ENCODE measurements around the gene KBTBD8.

The KBTBD8 gene

GRCh38 chr3:66997560-66998112, 471 bp upstream of the KBTBD8 start:
- no peak for FAIRE-seq

DNA sequence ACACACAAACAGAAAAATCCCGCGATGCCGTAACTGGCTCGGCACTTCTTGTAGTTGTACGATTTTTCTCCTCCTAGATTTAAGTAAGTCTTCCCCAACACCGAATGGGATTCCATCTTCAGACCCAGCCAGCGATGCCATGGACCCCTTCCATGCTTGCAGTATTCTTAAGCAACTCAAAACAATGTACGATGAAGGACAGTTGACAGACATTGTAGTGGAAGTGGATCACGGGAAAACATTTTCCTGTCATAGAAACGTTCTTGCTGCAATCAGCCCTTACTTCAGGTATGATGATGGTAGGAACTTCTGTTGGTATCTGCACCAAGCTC, 763 bp downstream of the KBTBD8 start:
- FAIRE-seq = no peak

- FAIRE-seq = no peak
Observed at GRCh38 chr3:67000009-67000408, 1.9 kb downstream of the KBTBD8 start.

DNA sequence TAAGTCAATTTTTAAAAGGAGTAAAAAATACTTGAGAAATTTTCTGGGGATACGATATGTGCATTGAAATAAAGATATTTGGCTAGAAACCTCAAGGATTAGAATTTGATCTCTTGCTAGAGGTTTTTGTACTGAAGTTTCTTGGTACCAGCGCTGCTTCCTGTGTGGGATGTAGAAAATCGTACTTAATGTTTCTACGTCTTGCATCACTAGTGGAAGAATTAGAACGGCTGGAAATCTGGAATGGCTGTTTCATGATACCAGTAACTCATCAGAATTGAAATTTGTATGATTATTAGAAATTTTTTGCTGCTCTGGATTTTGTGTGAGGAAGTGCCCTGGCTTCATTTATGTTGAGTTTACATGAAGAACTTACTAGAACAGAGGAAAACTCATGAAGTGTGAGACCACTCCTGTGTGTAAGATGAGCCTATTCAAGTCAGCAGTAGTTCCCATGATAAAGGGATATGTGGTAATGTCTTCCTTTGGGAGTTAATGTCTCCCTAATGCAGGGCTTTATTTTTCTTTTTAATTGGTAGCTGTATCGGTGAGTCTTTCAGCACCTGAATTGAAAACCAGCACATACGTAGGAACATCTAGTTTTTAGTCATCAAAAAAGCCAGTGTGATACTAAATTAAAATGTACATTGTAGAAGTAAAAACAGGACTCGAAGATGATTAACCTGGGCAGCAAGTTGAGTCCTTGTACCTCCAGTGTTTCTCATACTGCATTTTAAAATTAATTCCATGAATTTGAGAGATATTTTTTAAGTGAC, 3.2 kb downstream of the KBTBD8 start:
- no peak for FAIRE-seq

- FAIRE-seq = no peak
Observed at GRCh38 chr3:67005974-67006373, 7.9 kb downstream of the KBTBD8 start.

GRCh38 chr3:67006460-67006859, 8.4 kb downstream of the KBTBD8 start:
- FAIRE-seq = no peak

DNA sequence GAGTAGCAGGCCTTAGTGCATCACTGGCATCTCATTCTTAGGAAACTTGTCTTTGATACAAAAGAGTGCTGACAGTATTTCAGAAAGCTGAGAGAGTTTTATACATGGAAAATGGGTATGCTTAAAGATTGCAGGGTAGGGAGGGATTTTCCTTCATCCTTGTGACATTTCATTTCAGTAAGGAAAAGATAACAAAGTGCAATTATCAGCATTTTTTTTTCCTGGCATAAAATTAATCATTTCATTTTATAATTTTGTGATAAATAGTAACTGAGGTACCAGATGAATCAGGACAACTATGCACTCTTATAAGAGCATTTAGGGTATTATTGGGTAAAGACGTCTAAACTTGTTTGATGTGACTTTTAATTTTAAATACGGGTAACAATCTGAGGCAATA, 10.3 kb downstream of the KBTBD8 start:
- FAIRE-seq = no peak

GRCh38 chr3:67009716-67010115, 11.6 kb downstream of the KBTBD8 start:
- FAIRE-seq = no peak

GRCh38 chr3:67011414-67012131, 13.5 kb downstream of the KBTBD8 start:
- no peak for FAIRE-seq

GRCh38 chr3:67012564-67012963, 14.5 kb downstream of the KBTBD8 start:
- no peak for FAIRE-seq

- no peak for FAIRE-seq
Observed at GRCh38 chr3:67015702-67016484, 17.8 kb downstream of the KBTBD8 start.

- no peak for FAIRE-seq
Observed at GRCh38 chr3:67016522-67017080, 18.5 kb downstream of the KBTBD8 start.

DNA sequence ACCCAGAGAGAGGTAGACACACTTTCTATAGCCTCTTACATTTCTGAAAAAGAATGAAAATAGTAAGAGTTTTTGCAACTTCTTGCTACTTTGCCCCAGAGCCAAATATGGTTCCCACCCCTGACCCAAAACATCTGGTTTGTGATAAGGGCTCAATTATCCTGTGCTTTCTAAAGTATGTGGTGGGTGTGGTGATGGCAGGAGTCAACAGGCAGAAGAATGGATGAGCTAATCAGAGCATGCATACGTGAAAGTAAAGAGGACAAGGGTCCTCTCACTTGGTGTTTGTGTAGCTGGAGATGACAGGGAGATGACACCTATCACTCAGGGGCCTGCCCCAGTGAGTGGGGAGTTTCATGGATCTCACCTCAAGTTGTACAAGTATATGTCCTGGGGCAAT, 19.1 kb downstream of the KBTBD8 start:
- FAIRE-seq = no peak

DNA sequence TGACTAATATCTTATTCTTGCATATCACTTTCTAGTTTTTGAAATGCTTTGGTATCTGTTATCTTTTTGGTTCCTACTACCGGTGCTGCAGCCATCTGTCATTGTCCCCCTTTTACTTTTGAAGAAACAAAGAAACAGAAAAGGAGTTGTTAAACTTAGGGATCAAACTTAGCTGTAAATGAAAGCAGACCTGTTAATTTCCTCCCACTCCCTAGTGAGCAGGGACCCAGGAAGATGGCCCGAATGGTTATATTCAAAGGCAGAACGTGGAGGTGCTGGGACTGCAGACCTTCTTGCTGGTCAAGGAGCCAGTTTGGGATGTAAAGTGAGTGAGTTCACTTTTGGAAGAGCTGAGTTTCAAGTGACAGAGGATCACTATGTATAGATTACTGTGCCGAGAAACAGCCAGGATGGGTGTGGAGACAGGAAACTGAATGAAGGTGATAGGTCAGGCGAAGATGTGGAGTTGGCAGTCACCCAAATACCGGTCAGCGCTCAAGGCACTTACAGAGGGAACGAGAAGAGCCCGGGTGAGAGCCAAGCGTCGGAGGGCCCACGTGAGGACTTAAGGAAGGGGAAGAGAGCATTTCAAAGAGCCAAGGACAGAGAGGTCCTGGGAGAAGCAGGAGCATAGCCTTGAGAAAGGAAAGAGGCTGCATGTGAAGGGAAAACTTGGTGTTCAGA, 20.1 kb downstream of the KBTBD8 start:
- FAIRE-seq = no peak

- no peak for FAIRE-seq
Observed at GRCh38 chr3:67018789-67019526, 20.9 kb downstream of the KBTBD8 start.

GRCh38 chr3:67028001-67028784, 30.1 kb downstream of the KBTBD8 start:
- FAIRE-seq = no peak

DNA sequence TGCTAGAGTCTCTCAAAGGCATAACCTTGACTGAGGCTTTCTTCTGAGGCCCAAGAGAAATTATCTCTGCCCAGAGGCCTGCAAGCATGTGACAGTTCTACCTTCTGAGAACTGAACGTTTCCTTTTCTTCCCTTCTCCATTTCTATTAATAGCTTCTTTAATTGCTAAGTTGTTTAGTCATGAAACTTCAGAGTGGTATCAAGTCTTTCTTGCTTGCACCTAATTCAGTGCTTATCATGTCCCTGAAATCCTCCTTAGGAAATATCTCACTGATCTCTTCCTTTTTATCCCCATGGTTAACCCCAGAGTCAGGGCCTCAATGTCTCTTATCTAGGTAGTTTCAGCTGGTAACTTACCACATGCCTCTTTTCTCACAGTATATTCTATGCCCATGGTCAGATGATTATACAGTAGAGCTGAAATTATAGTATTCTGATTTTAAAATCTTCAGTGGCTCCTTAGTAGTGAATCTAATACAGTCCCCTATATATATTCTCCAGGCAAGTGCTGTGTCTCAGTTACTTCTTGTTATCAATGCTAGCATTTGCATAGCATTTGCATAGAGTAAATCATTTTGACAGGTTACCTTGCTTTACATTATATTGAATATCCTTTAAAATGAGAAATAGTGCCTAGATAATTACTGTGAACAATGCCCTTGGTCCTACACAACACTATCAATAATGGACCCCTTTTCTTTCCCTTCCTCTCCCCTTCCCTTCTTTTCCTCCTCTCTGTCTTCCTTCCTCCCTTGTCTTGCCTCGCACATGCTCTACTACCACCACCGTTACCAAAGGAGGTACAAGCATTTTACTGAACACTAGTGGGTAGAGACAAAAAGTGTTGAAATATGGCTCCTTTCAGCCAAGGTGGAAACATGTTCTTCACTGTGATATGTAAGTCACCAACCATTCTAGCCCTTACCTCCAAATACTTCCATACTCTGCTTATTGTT, 33.0 kb downstream of the KBTBD8 start:
- no peak for FAIRE-seq

- no peak for FAIRE-seq
Observed at GRCh38 chr3:67031986-67032385, 33.9 kb downstream of the KBTBD8 start.

DNA sequence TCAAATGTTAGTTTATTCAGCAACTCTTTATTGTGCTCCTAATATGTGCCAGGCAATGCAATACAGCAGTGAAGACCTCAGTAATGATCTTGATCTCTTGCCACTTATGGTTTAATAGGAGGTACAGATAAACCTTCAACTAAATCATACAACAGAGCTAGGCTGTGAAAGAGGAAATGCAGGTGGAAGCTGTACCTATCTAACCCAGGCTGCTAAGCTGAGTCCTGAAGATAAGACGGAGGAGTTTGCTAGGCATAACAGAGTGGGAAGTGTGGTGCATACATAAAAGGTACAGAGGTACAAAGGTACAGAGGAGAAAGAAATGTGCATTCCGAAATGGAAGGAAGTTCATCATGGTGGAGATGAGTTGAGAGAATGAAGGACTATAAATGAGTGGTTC, 35.0 kb downstream of the KBTBD8 start:
- FAIRE-seq = no peak

DNA sequence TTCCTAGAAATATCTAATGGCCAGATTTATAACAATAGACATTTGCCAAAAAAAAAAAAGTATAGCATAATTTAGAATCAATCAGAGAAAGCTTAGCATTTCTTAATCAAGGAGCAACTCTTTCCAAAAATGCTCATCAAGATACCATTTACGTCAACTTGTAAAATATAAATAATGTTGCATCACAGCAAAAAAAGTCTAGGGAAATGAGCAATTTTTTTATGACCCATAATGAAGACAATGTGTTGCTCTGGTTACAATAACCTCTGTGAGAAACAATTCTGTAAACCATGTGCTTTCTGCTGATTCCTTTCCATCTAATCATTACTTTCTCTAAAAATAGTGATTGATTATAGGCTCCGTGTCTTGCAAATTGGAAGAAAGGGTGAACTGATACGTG, 36.3 kb downstream of the KBTBD8 start:
- no peak for FAIRE-seq

Data from A204.1 (cell line).